CD4-positive, alpha-beta T cell treated with Interleukin-4 for 4 hours (primary cell): ENCODE data around the gene CHAC1.
"Not testable (repeated sequence)": the region's sequence is repeated elsewhere in the genome, so short reads cannot be mapped to it uniquely, and the experiment has no call there.

ENCODE experiments used
- DNase-seq: peaks from one replicate; pipeline ENCODE4 v3.0.0-alpha.2; 2020

The CHAC1 gene

GRCh38 chr15:40938536-40938870 is 14.8 kb upstream of the CHAC1 start:
- no peak for DNase-seq

GRCh38 chr15:40940296-40940801 is 12.9 kb upstream of the CHAC1 start:
- DNase-seq, result no peak

DNA sequence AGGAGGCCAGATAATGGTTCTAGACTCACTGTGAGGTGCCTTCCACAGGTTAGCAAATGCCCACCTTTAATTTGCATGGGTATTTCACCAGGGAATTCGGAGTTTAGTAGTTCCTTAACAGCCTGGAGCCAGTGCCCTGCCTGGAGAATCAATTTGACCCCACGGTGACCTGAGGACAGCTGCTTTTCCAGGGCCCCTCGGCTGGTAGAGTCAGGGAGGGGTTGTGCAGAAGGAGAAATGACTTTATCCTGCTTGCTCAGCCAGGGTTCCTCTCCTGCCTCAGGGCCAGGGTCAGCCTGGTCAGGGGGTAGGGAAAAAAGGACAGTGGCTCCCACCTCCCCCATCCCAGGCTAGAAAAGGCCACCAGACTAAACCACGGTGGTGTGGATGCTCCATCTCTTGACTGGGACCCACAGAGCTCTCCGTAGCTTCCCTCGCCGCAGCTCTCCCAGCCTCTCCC is 12.2 kb upstream of the CHAC1 start:
- no peak for DNase-seq

- DNase-seq, result peak; percentile 42
These were observed 11.5 kb upstream of the CHAC1 start for GRCh38 chr15:40941528-40942336.

GRCh38 chr15:40942337-40942854 is 10.9 kb upstream of the CHAC1 start:
- DNase-seq, result no peak

DNA sequence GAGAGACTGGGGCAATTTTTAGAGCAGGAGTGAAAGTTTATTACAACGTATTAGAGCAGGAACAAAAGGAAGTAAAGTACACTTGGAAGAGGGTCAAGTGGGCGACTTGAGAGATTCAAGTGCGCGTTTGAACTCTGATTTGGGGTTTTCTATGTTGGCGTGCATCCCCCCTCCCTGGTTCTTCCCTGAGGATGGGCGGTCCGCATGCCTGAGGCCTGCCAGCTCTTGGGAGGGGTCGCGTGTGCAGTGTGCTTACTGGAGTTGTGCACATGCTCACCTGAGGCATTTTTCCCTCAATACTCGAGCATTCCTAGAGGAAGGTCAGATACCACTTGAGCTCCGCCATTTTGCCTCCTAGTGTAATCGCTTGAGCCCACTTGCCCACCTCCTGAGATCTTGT is 10.4 kb upstream of the CHAC1 start:
- DNase-seq, result no peak

DNA sequence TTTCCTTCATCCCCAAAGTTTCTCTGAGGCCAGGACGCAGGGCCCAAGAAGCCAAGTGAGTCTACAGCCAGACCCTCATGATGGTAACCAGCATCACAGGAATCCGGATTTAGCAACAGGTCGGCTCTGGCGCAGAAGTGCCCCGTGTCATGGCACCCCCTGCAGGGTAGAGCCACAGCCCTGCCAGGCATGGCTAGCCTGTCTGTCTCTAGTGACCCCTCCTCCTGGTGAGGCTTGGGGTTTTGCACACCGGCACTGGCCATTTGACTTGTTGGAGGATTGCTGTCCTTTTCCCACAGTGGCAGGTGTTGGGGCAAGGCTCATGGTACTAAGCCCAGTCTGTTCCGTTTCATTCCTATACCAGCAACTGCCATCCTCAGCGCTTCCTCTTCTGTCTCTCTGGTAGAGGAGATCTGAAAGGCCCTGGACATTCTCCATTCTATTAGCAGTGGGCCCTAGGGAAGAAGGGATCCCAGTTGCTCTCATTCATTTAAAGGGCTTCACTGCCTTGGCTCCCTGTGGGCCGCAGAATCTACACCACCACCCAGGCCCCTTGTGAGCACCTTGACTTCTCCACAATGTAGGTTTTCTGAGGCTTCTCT is 9.4 kb upstream of the CHAC1 start:
- no peak for DNase-seq

GRCh38 chr15:40944510-40945296 is 8.6 kb upstream of the CHAC1 start:
- no peak for DNase-seq

- no peak for DNase-seq
These were observed 4.4 kb upstream of the CHAC1 start for GRCh38 chr15:40948706-40949473.

- DNase-seq, result no peak
These were observed 3.5 kb upstream of the CHAC1 start for GRCh38 chr15:40949756-40950207.

GRCh38 chr15:40951764-40952163 is 1.5 kb upstream of the CHAC1 start:
- DNase-seq, result no peak

GRCh38 chr15:40952301-40952900 is 870 bp upstream of the CHAC1 start:
- DNase-seq, result no peak

- no peak for DNase-seq
These were observed 423 bp downstream of the CHAC1 start for GRCh38 chr15:40953713-40954074.

- not testable (repeated sequence) for DNase-seq
These were observed 1.0 kb downstream of the CHAC1 start for GRCh38 chr15:40954158-40954848.

- no peak for DNase-seq
These were observed 2.1 kb downstream of the CHAC1 start for GRCh38 chr15:40955141-40955903.

GRCh38 chr15:40955930-40956540 is 2.8 kb downstream of the CHAC1 start:
- DNase-seq, result no peak

DNA sequence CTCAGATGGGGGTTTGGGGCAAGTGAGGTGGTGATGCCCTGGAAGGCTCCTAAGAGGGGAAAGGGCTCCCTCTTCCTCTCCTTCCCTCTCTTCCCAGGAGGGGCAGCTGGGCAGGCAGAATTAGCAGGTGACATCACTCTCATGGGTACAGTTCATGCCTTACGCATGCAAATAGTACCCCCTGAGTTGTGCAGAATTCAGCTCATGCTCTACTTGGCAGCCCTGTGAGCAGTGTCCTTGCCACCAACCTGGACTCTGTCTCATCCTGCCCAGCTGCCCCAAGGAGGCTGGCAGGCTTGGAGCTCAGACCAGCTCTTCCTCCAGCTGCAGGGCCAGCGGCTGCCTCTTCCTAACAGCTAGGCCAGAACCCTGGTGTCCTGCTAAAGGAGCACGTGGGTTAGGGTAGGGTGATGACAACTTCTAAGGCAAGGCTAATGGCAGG is 3.3 kb downstream of the CHAC1 start:
- DNase-seq, result no peak

DNA sequence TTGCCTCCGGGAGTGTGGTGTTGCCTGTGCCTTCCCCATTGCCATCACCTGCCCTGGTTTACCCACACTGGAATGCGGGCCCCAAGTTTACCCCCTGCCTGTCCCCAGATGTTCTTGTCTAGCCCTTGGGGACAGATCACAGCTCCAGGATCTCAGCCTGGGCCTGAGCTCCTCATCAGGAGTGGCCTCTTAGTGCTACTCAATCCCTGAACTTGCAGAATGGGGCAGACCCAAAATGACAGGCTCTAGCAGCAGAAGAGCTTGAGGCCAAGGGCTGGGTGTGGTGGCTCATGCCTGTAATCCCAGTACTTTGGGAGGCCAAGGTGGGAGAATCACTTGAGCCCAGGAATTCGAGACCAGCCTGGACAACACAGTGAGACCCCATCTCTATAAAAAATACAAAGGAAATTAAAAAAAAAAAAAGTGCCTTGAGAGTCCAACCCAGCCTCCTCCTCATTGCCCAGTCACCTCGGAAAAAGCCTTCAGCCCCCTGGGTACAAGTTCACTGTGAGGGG is 3.8 kb downstream of the CHAC1 start:
- no peak for DNase-seq

DNA sequence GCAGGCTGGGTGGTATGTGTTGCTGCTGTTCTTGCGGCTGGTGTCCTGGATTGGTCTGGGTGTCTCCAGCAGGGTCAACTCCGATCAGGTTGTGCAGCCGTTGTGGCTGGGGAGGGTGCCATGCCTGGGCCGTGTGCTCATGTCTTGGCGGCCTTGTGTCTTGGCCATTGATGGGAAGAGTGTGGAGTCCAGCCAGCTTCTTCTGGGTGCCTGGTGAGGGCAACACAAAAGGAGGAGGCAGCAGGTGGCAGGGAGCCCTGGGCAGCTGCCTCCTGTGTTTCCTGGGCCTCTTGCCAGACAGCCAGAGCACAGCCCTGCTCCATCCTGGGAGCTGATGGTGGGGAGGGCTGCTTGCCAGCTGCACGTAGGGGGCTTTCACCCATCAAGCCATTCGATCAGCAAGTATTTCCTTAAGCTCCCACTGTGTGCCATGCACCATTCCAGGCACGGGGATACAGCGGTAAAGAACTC is 4.3 kb downstream of the CHAC1 start:
- no peak for DNase-seq

- DNase-seq, result no peak
These were observed 4.9 kb downstream of the CHAC1 start for GRCh38 chr15:40958146-40958545.
